ENCODE results near the gene CIAO3.
"Not testable (repeated sequence)": the region's sequence is repeated elsewhere in the genome, so short reads cannot be mapped to it uniquely, and the experiment has no call there.

The CIAO3 gene

DNA sequence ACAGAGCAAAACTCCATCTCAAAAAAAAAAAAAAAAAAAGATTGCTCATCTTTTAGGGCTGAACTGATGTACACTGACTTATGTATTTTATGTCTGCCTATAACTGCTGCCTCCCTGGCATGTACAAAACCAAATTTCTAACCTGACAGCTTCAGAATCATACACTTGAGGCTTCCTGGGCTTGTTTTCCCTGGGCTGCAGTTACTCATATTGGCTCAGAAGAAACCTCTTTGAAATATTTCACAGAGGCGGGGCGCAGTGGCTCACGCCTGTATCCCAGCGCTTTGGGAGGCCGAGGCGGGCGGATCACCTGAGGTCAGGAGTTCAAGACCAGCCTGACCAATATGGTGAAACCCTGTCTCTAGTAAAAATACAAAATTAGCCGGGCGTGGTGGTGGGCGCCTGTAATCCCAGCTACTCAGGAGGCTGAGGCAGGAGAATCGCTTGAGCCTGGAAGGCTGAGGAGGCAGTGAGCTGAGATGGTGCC, 13.4 kb upstream of the CIAO3 start:
- H2BK12ac ChIP-seq (ENCODE audit: low read length); H3K4me1 ChIP-seq (ENCODE audit: control insufficient read depth in 1 of 2, insufficient read depth in 2 of 2, low read length in 2 of 2); H2AFZ ChIP-seq (ENCODE audit: insufficient read depth, low read length, poor library complexity); H4K91ac ChIP-seq (ENCODE audit: low read depth, low read length); H3K9me3 ChIP-seq (ENCODE audit: insufficient read depth, low read depth, low read length); H2AK5ac ChIP-seq (ENCODE audit: low read length); H2BK120ac ChIP-seq (ENCODE audit: insufficient read depth, low read length, poor library complexity); H3K14ac ChIP-seq (ENCODE audit: low read length); H3K9ac ChIP-seq (ENCODE audit: low read length); H4K8ac ChIP-seq (ENCODE audit: low read depth, low read length); H3K4ac ChIP-seq (ENCODE audit: low read depth, low read length); H3K79me2 ChIP-seq (ENCODE audit: control insufficient read depth, insufficient read depth, low read length, poor library complexity); DNase-seq; H3K18ac ChIP-seq (ENCODE audit: low read length); H3K23ac ChIP-seq (ENCODE audit: low read length); H3K27me3 ChIP-seq (ENCODE audit: insufficient read depth, low read length); H3K4me2 ChIP-seq (ENCODE audit: low read length); H3K79me1 ChIP-seq (ENCODE audit: low read length); H2BK5ac ChIP-seq (ENCODE audit: low read depth, low read length, poor library complexity); H4K12ac ChIP-seq (ENCODE audit: low read depth, low read length); H3K36me3 ChIP-seq (ENCODE audit: control insufficient read depth in 1 of 2, insufficient read depth in 2 of 2, low read length in 2 of 2); H3K27ac ChIP-seq (ENCODE audit: low read depth, low read length); H3K4me3 ChIP-seq (ENCODE audit: low read depth, low read length): not testable (repeated sequence)
- WGBS (ENCODE audit: extremely low coverage, insufficient coverage, insufficient read length), result no CpG with 5 or more reads among the region's 11 CpGs

DNA sequence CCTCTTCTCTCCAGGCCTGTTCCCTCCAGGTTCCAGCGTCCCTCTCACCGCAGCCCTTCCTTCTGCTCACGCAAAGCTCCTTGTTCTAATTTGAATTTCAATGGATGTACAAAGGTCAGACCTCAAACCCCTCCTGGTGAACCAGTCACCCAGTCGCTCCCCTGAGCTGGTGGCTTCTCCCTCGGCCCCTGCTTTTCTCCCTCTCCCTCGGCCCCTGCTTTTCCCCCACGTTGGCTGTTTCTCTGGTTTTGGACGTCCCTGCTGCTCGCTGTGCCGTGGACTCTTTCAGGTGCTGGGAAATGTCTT, 11.2 kb upstream of the CIAO3 start:
- no peaks in the 10 kb centered on the region for H3K79me1 ChIP-seq (ENCODE audit: low read length)
- H3K9me3 ChIP-seq (ENCODE audit: insufficient read depth, low read depth, low read length), result peaks cover 5% of the 10 kb centered on the region
- no peak overlapping the region for H4K91ac ChIP-seq (ENCODE audit: low read depth, low read length)
- no peak overlapping the region for H3K4me2 ChIP-seq (ENCODE audit: low read length)
- H3K79me2 ChIP-seq (ENCODE audit: control insufficient read depth, insufficient read depth, low read length, poor library complexity), result no peaks in the 10 kb centered on the region
- H3K4me3 ChIP-seq (ENCODE audit: low read depth, low read length), result no peak overlapping the region
- no peaks in the 10 kb centered on the region for H3K4me1 ChIP-seq (ENCODE audit: control insufficient read depth in 1 of 2, insufficient read depth in 2 of 2, low read length in 2 of 2)
- no peak overlapping the region for H3K27ac ChIP-seq (ENCODE audit: low read depth, low read length)
- H3K18ac ChIP-seq (ENCODE audit: low read length), result no peak overlapping the region
- H3K9ac ChIP-seq (ENCODE audit: low read length), result no peak overlapping the region
- no peak overlapping the region for H3K4ac ChIP-seq (ENCODE audit: low read depth, low read length)
- no peak overlapping the region for H2AFZ ChIP-seq (ENCODE audit: insufficient read depth, low read length, poor library complexity)
- no peak overlapping the region for H2BK5ac ChIP-seq (ENCODE audit: low read depth, low read length, poor library complexity)
- H2BK120ac ChIP-seq (ENCODE audit: insufficient read depth, low read length, poor library complexity), result no peak overlapping the region
- H3K27me3 ChIP-seq (ENCODE audit: insufficient read depth, low read length), result no peaks in the 10 kb centered on the region
- no peak overlapping the region for H4K12ac ChIP-seq (ENCODE audit: low read depth, low read length)
- no peaks in the 10 kb centered on the region for H3K36me3 ChIP-seq (ENCODE audit: control insufficient read depth in 1 of 2, insufficient read depth in 2 of 2, low read length in 2 of 2)
- H4K8ac ChIP-seq (ENCODE audit: low read depth, low read length), result no peak overlapping the region
- no peak overlapping the region for H2BK12ac ChIP-seq (ENCODE audit: low read length)
- DNase-seq, result no peak
- H2AK5ac ChIP-seq (ENCODE audit: low read length), result no peak overlapping the region
- no peak overlapping the region for H3K23ac ChIP-seq (ENCODE audit: low read length)
- no CpG with 5 or more reads among the region's 10 CpGs for WGBS (ENCODE audit: extremely low coverage, insufficient coverage, insufficient read length)
- no peak overlapping the region for H3K14ac ChIP-seq (ENCODE audit: low read length)

GRCh38 chr16:751152-752006, 10.6 kb upstream of the CIAO3 start:
- no peak overlapping the region for H2BK12ac ChIP-seq (ENCODE audit: low read length)
- H3K18ac ChIP-seq (ENCODE audit: low read length), result no peak overlapping the region
- no peaks in the 10 kb centered on the region for H3K4me1 ChIP-seq (ENCODE audit: control insufficient read depth in 1 of 2, insufficient read depth in 2 of 2, low read length in 2 of 2)
- no peak overlapping the region for H3K4ac ChIP-seq (ENCODE audit: low read depth, low read length)
- no peak overlapping the region for H3K27ac ChIP-seq (ENCODE audit: low read depth, low read length)
- no peaks in the 10 kb centered on the region for H3K79me1 ChIP-seq (ENCODE audit: low read length)
- H3K79me2 ChIP-seq (ENCODE audit: control insufficient read depth, insufficient read depth, low read length, poor library complexity), result no peaks in the 10 kb centered on the region
- no peak overlapping the region for H3K4me2 ChIP-seq (ENCODE audit: low read length)
- no peaks in the 10 kb centered on the region for H3K27me3 ChIP-seq (ENCODE audit: insufficient read depth, low read length)
- H4K91ac ChIP-seq (ENCODE audit: low read depth, low read length), result no peak overlapping the region
- H3K9me3 ChIP-seq (ENCODE audit: insufficient read depth, low read depth, low read length), result peaks cover 2% of the 10 kb centered on the region
- H3K23ac ChIP-seq (ENCODE audit: low read length), result no peak overlapping the region
- H2BK120ac ChIP-seq (ENCODE audit: insufficient read depth, low read length, poor library complexity), result no peak overlapping the region
- no CpG with 5 or more reads among the region's 39 CpGs for WGBS (ENCODE audit: extremely low coverage, insufficient coverage, insufficient read length)
- no peak overlapping the region for H3K4me3 ChIP-seq (ENCODE audit: low read depth, low read length)
- H3K9ac ChIP-seq (ENCODE audit: low read length), result no peak overlapping the region
- no peak overlapping the region for H2AK5ac ChIP-seq (ENCODE audit: low read length)
- no peak overlapping the region for H4K8ac ChIP-seq (ENCODE audit: low read depth, low read length)
- H3K14ac ChIP-seq (ENCODE audit: low read length), result no peak overlapping the region
- H2BK5ac ChIP-seq (ENCODE audit: low read depth, low read length, poor library complexity), result no peak overlapping the region
- DNase-seq, result no peak
- no peak overlapping the region for H4K12ac ChIP-seq (ENCODE audit: low read depth, low read length)
- H2AFZ ChIP-seq (ENCODE audit: insufficient read depth, low read length, poor library complexity), result no peak overlapping the region
- no peaks in the 10 kb centered on the region for H3K36me3 ChIP-seq (ENCODE audit: control insufficient read depth in 1 of 2, insufficient read depth in 2 of 2, low read length in 2 of 2)

- Histone ChIP-seq H3K4me2 (ENCODE audit: low read length) (no peak overlapping the region), H3K23ac (ENCODE audit: low read length) (no peak overlapping the region), H2BK120ac (ENCODE audit: insufficient read depth, low read length, poor library complexity) (no peak overlapping the region), H3K4ac (ENCODE audit: low read depth, low read length) (no peak overlapping the region), H2AK5ac (ENCODE audit: low read length) (no peak overlapping the region), H3K14ac (ENCODE audit: low read length) (no peak overlapping the region), H3K36me3 (ENCODE audit: control insufficient read depth in 1 of 2, insufficient read depth in 2 of 2, low read length in 2 of 2) (no peaks in the 10 kb centered on the region), H3K27ac (ENCODE audit: low read depth, low read length) (no peak overlapping the region), H3K4me1 (ENCODE audit: control insufficient read depth in 1 of 2, insufficient read depth in 2 of 2, low read length in 2 of 2) (no peaks in the 10 kb centered on the region), H4K91ac (ENCODE audit: low read depth, low read length) (no peak overlapping the region), H3K27me3 (ENCODE audit: insufficient read depth, low read length) (no peaks in the 10 kb centered on the region), H3K9me3 (ENCODE audit: insufficient read depth, low read depth, low read length) (peaks cover under 1% of the 10 kb centered on the region), H3K79me2 (ENCODE audit: control insufficient read depth, insufficient read depth, low read length, poor library complexity) (no peaks in the 10 kb centered on the region), H3K18ac (ENCODE audit: low read length) (no peak overlapping the region), H3K4me3 (ENCODE audit: low read depth, low read length) (no peak overlapping the region), H2BK5ac (ENCODE audit: low read depth, low read length, poor library complexity) (no peak overlapping the region), H4K12ac (ENCODE audit: low read depth, low read length) (no peak overlapping the region), H4K8ac (ENCODE audit: low read depth, low read length) (no peak overlapping the region), H2AFZ (ENCODE audit: insufficient read depth, low read length, poor library complexity) (no peak overlapping the region), H3K9ac (ENCODE audit: low read length) (no peak overlapping the region), H3K79me1 (ENCODE audit: low read length) (no peaks in the 10 kb centered on the region), H2BK12ac (ENCODE audit: low read length) (no peak overlapping the region)
- DNase-seq, result no peak
- no CpG with 5 or more reads among the region's 9 CpGs for WGBS (ENCODE audit: extremely low coverage, insufficient coverage, insufficient read length)
These were observed 9.7 kb upstream of the CIAO3 start for GRCh38 chr16:750485-750884.

Data from trophoblast cell (in vitro differentiated cells and primary cell).